ENCODE data around the gene ARL14EPL. TPM values are rescaled to one million over a fixed set of nuclear protein-coding genes. Genes with fewer than 3 reads are reported as not detected.

Gene ARL14EPL
- total and polyA plus RNA-seq, 2 donors (not counting 1 experiment from before 2014, with no cell fraction given) = not detected

DNA sequence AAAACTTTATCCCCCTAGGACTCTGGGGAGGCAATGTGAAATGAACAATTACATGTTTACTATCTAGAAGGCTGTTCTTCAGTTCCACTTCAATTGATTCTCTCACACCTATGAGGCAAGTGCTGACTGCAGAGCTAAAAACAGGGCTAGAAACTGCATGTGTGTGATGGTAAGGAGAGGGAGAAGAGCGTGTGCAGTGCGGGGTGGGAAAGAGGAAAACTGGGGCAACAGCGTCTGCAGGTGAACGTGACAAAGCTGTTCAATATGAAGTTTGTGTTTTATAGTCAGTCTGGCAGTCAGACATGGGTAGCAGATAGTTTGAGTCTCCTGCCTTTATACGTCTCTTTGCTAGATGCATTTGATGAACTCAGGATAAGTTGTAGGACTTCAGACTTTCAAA is 45.9 kb downstream of the ARL14EPL start:
- no peaks in the 10 kb centered on the region for H3K9me3 ChIP-seq (ENCODE audit: control insufficient read depth, insufficient read depth, low read depth, low read length)
- TF ChIP-seq CTCF (conservative IDR thresholded peaks at IDR 0.05 in 1 of 2, IDR thresholded peaks at IDR 0.05 in 1 of 2; ENCODE audit: low read depth in 1 of 2, low read length in 2 of 2) = no peak
- TF ChIP-seq EZH2 (IDR thresholded peaks at IDR 0.05; ENCODE audit: low read length, missing control alignments) = no peak
- no peaks in the 10 kb centered on the region for H4K20me1 ChIP-seq (ENCODE audit: control insufficient read depth, extremely low read depth, insufficient read depth, low read length)

GRCh38 chr5:116084287-116084691 is 52.0 kb downstream of the ARL14EPL start:
- DNase-seq (ENCODE audit: low read depth in 2 of 2) = peak; percentile 34 to 39
- H3K27ac ChIP-seq (ENCODE audit: insufficient read depth, low read length) = peak overlapping the region; percentile 88
- peak overlapping the region; percentile 61 for H3K4me2 ChIP-seq (ENCODE audit: extremely low read depth, insufficient read depth, low read length)

More for the DNA sequence above, 45.9 kb downstream of the ARL14EPL start:
- Histone ChIP-seq H3K9ac (ENCODE audit: insufficient read depth, low read length) (no peak overlapping the region), H3K4me1 (ENCODE audit: control insufficient read depth, extremely low read depth, insufficient read depth, low read length) (no peaks in the 10 kb centered on the region), H3K36me3 (ENCODE audit: control insufficient read depth, insufficient read depth, low read length) (no peaks in the 10 kb centered on the region), H3K4me2 (ENCODE audit: extremely low read depth, insufficient read depth, low read length) (no peak overlapping the region), H3K4me3 (replicated peaks in 1 of 4; ENCODE audit: control extremely low read depth in 1 of 4, insufficient read depth in 1 of 4, low read depth in 3 of 4, low read length in 4 of 4) (no peak overlapping the region), H2AFZ (ENCODE audit: low read length) (no peak overlapping the region), H3K27me3 (ENCODE audit: control insufficient read depth, insufficient read depth, low read length) (no peaks in the 10 kb centered on the region), H3K27ac (ENCODE audit: insufficient read depth, low read length) (no peak overlapping the region), H3K79me2 (ENCODE audit: control insufficient read depth, insufficient read depth, low read length) (no peaks in the 10 kb centered on the region)
- DNase-seq (ENCODE audit: low read depth in 2 of 2) = no peak

More at GRCh38 chr5:116084287-116084691, 52.0 kb downstream of the ARL14EPL start:
- Histone ChIP-seq H3K9me3 (ENCODE audit: control insufficient read depth, insufficient read depth, low read depth, low read length) (no peaks in the 10 kb centered on the region), H3K4me1 (ENCODE audit: control insufficient read depth, extremely low read depth, insufficient read depth, low read length) (no peaks in the 10 kb centered on the region), H3K36me3 (ENCODE audit: control insufficient read depth, insufficient read depth, low read length) (no peaks in the 10 kb centered on the region), H3K79me2 (ENCODE audit: control insufficient read depth, insufficient read depth, low read length) (peaks cover 13% of the 10 kb centered on the region), H3K9ac (ENCODE audit: insufficient read depth, low read length) (no peak overlapping the region), H2AFZ (ENCODE audit: low read length) (peak overlapping the region; percentile 11), H3K4me3 (replicated peaks in 1 of 4; ENCODE audit: control extremely low read depth in 1 of 4, insufficient read depth in 1 of 4, low read depth in 3 of 4, low read length in 4 of 4) (peak overlapping the region; percentile 69 to 84 (median 78)), H3K27me3 (ENCODE audit: control insufficient read depth, insufficient read depth, low read length) (no peaks in the 10 kb centered on the region), H4K20me1 (ENCODE audit: control insufficient read depth, extremely low read depth, insufficient read depth, low read length) (no peaks in the 10 kb centered on the region)
- no peak for TF ChIP-seq CTCF (conservative IDR thresholded peaks at IDR 0.05 in 1 of 2, IDR thresholded peaks at IDR 0.05 in 1 of 2; ENCODE audit: low read depth in 1 of 2, low read length in 2 of 2)
- no peak for TF ChIP-seq EZH2 (IDR thresholded peaks at IDR 0.05; ENCODE audit: low read length, missing control alignments)

Measured in fibroblast of lung (primary cell).